Measurements from ENCODE around the gene EP400. TPM values are rescaled to one million over a fixed set of nuclear protein-coding genes. Genes with fewer than 3 reads are reported as not detected.

EP400 gene
- total and polyA plus RNA-seq, 2 of the 8 experiments (the other 6 are each of a cell fraction or from before 2014, with no cell fraction given), result 13.1 to 69.7 TPM

- Histone ChIP-seq H4K91ac (replicated peaks; ENCODE audit: insufficient read length, low read length) (no peak overlapping the region), H2BK120ac (replicated peaks; ENCODE audit: low read depth, low read length) (no peak overlapping the region), H3K4me1 (replicated peaks in 1 of 4; ENCODE audit: control insufficient read depth in 3 of 4, insufficient read depth in 4 of 4, low read length in 3 of 4) (no peaks in the 10 kb centered on the region), H3K27ac (ENCODE audit: low read depth, low read length) (no peak overlapping the region), H3K79me2 (ENCODE audit: control insufficient read depth in 1 of 2, insufficient read depth in 2 of 2, low read length in 2 of 2) (no peaks in the 10 kb centered on the region), H3K18ac (ENCODE audit: extremely low read depth, low read length) (no peak overlapping the region), H3K4me3 (ENCODE audit: extremely low read depth in 1 of 4, insufficient read depth in 2 of 4, low read depth in 3 of 4, low read length in 4 of 4) (no peak overlapping the region), H2BK5ac (ENCODE audit: low read depth, low read length) (no peak overlapping the region), H2BK20ac (ENCODE audit: low read length) (no peak overlapping the region), H3K23me2 (ENCODE audit: low read depth, low read length) (no peaks in the 10 kb centered on the region), H3K27me3 (replicated peaks in 1 of 4; ENCODE audit: control insufficient read depth in 3 of 4, extremely low read depth in 1 of 4, insufficient read depth in 3 of 4, low read length in 3 of 4) (no peaks in the 10 kb centered on the region), H3K4ac (replicated peaks; ENCODE audit: insufficient read length, low read depth, low read length) (no peak overlapping the region), H4K20me1 (replicated peaks in 1 of 2; ENCODE audit: control insufficient read depth in 1 of 2, insufficient read depth in 2 of 2, low read length in 2 of 2) (peaks cover 0 to 2% of the 10 kb centered on the region in 2 experiments), H4K5ac (ENCODE audit: insufficient read length, low read depth, low read length) (no peak overlapping the region), H3K4me2 (ENCODE audit: insufficient read depth in 1 of 2, low read depth in 2 of 2, low read length in 2 of 2) (no peak overlapping the region), H4K8ac (ENCODE audit: extremely low read depth, insufficient read depth, low read length) (no peak overlapping the region), H3K79me1 (ENCODE audit: low read depth, low read length) (no peaks in the 10 kb centered on the region; the same call in 1 of the 2 replicates), H2AFZ (ENCODE audit: low read length) (no peak overlapping the region), H3K36me3 (ENCODE audit: control insufficient read depth in 2 of 4, insufficient read depth in 4 of 4, low read length in 3 of 4) (peaks cover 23 to 40% (median 32%) of the 10 kb centered on the region in 4 experiments), H2AK5ac (ENCODE audit: low read depth, low read length) (no peak overlapping the region), H2BK12ac (ENCODE audit: low read depth, low read length) (no peak overlapping the region), H3K23ac (ENCODE audit: insufficient read length) (no peak overlapping the region), H3K9me3 (ENCODE audit: insufficient read depth in 2 of 2, low read depth in 1 of 2, low read length in 1 of 2) (no peaks in the 10 kb centered on the region), H3K56ac (replicated peaks; ENCODE audit: insufficient read length, low read depth, low read length) (no peak overlapping the region), H3K9ac (replicated peaks in 1 of 4; ENCODE audit: extremely low read depth in 1 of 4, low read depth in 3 of 4, low read length in 3 of 4) (no peak overlapping the region), H2BK15ac (ENCODE audit: low read length) (no peak overlapping the region), H3K14ac (ENCODE audit: insufficient read length) (no peak overlapping the region)
- FAIRE-seq (no peak), DNase-seq (ENCODE audit: low read depth in 1 of 2, low spot score in 2 of 2) (no peak)
- ChIA-PET CTCF (ENCODE audit: partially characterized antibody) (interaction anchor here (0.8 to 1.2 kb wide), 2 partner anchors 94 to 223 kb away, joined by 3 read pairs; no protein-coding TSS in a partner anchor), POLR2A (ENCODE audit: partially characterized antibody) (interaction anchor here (0.9 kb wide), 1 partner anchor 12 kb away, joined by 3 read pairs; no protein-coding TSS in a partner anchor)
- WGBS, 2 experiments (ENCODE audit: extremely low coverage in 1 of 2, insufficient coverage in 1 of 2, insufficient read length in 1 of 2, insufficient replicate concordance in 2 of 2, low coverage in 1 of 2, low lambda C conversion rate in 2 of 2, missing lambda C conversion rate in 1 of 2), result 94% methylated on average over 10 of the region's 10 CpGs; no CpG with 5 or more reads in 1 of the 2 experiments
- TF ChIP-seq SAP30 (IDR thresholded peaks at IDR 0.05; ENCODE audit: insufficient read depth, insufficient replicate concordance, low read length) (no peak), TAF1 (IDR thresholded peaks at IDR 0.05; ENCODE audit: low read depth, low read length) (no peak), RNF2 (IDR thresholded peaks at IDR 0.05; ENCODE audit: borderline replicate concordance, low read depth, low read length, missing control alignments, poor library complexity, severe bottlenecking) (no peak), EZH2 (IDR thresholded peaks at IDR 0.05; ENCODE audit: low read depth, low read length, severe bottlenecking) (no peak), ATF2 (IDR thresholded peaks at IDR 0.05; ENCODE audit: low read length) (no peak), KDM1A (IDR thresholded peaks at IDR 0.05; ENCODE audit: borderline replicate concordance, low read length) (no peak), POLR2AphosphoS5 (IDR thresholded peaks at IDR 0.05; ENCODE audit: low read depth, low read length) (no peak), SUZ12 (IDR thresholded peaks at IDR 0.05; ENCODE audit: low read length) (no peak), NRF1 (IDR thresholded peaks at IDR 0.05; ENCODE audit: low read depth, low read length) (no peak), CTBP2 (IDR thresholded peaks at IDR 0.05; ENCODE audit: borderline replicate concordance, insufficient read depth, insufficient read length, low read length) (no peak), CREB1 (IDR thresholded peaks at IDR 0.05) (no peak)
These were observed 127.0 kb downstream of the EP400 start for GRCh38 chr12:132076711-132077110.

All from H1 (cell line).